SK-N-SH treated with all-trans-retinoic acid at 6 μM for 48 hours (cell line): ENCODE results near the gene UPP2.

Experiments
- ARNTL ChIP-seq: fragments of 450-650 bp; formaldehyde crosslinking; IDR thresholded peaks from 2 replicates; pipeline ENCODE4 v1.5.0; 2020; ENCODE audit warnings: low read depth, mild to moderate bottlenecking, moderate library complexity, borderline replicate concordance
- ISL1 ChIP-seq: fragments of 250-450 bp; sonication (Bioruptor Pico); IDR thresholded peaks from 2 replicates; pipeline ENCODE4 v2.1.2; 2022; ENCODE audit warnings: mild to moderate bottlenecking, moderate library complexity
- PPARA ChIP-seq: fragments of 250-450 bp; sonication (Bioruptor Pico); IDR thresholded peaks from 2 replicates; pipeline ENCODE4 v1.5.0; 2020; ENCODE audit warnings: mild to moderate bottlenecking, borderline replicate concordance
- RARB ChIP-seq: fragments of 250-450 bp; sonication (Bioruptor Pico); IDR thresholded peaks from 2 replicates; pipeline ENCODE4 v1.8.0; 2021; ENCODE audit warnings: mild to moderate bottlenecking, moderate library complexity
- SNAI2 ChIP-seq: fragments of 250-450 bp; sonication (Bioruptor Pico); IDR thresholded peaks from 2 replicates; pipeline ENCODE4 v1.5.0; 2020; ENCODE audit warnings: mild to moderate bottlenecking, moderate library complexity
- ZC3H10 ChIP-seq: fragments of 250-450 bp; sonication (Bioruptor Pico); IDR thresholded peaks from 2 replicates; pipeline ENCODE4 v1.5.1; 2021; ENCODE audit warnings: mild to moderate bottlenecking, moderate library complexity
- ZFP3 ChIP-seq: fragments of 250-450 bp; sonication (Bioruptor Pico); IDR thresholded peaks from 2 replicates; pipeline ENCODE4 v1.5.0; 2020; ENCODE audit warnings: mild to moderate bottlenecking, moderate library complexity
- ZFP30 ChIP-seq: fragments of 450-650 bp; formaldehyde crosslinking; IDR thresholded peaks from 2 replicates; pipeline ENCODE4 v1.5.0; 2022; ENCODE audit warnings: mild to moderate bottlenecking, moderate library complexity
- ZNF8 ChIP-seq: fragments of 450-650 bp; formaldehyde crosslinking; IDR thresholded peaks from 2 replicates; pipeline ENCODE4 v1.5.0; 2020; ENCODE audit warnings: mild to moderate bottlenecking, moderate library complexity
- TF ChIP-seq, protein P1 (sequence below): fragments of 250-450 bp; sonication (Bioruptor Pico); IDR thresholded peaks from 2 replicates; pipeline ENCODE4 v1.8.0; 2020; ENCODE audit warnings: mild to moderate bottlenecking, moderate library complexity, borderline replicate concordance
- TF ChIP-seq, protein P2 (sequence below): fragments of 250-450 bp; sonication (Bioruptor Pico); IDR thresholded peaks from 2 replicates; pipeline ENCODE4 v1.5.1; 2020; ENCODE audit warnings: low read depth, mild to moderate bottlenecking, moderate library complexity
- TF ChIP-seq, protein P3 (sequence below): fragments of 250-450 bp; sonication (Bioruptor Pico); IDR thresholded peaks from 2 replicates; pipeline ENCODE4 v1.5.1; 2021; ENCODE audit warnings: mild to moderate bottlenecking, moderate library complexity

DNA sequence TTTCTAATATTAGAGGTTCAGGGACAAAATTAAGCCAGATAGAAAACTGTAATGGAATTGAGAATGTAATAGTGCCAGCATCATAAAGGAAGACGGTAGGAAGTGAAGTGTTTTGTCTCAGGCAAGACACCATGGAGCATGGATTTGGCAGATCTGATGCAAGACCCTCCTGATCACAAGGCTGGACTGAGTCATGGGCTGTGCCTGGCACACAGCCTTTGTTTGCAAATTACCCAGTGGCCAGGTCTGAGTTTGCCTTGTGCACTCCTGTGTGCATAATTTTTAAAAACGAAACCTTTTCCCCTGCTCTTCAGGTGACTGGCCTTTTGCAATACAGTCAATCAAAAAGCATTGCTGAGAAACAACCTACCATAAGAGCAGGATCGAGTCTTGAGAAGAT is 2.0 kb upstream of the UPP2 start:
- TF ChIP-seq ISL1 (CRISPR knock-in tag) (no peak), ZFP30 (CRISPR knock-in tag) (no peak), ZFP3 (CRISPR knock-in tag) (no peak), ARNTL (CRISPR knock-in tag) (no peak), SNAI2 (CRISPR knock-in tag) (no peak), RARB (CRISPR knock-in tag) (no peak), ZNF8 (no peak), ZC3H10 (CRISPR knock-in tag) (no peak), PPARA (CRISPR knock-in tag) (no peak)
- TF ChIP-seq, protein P1, sequence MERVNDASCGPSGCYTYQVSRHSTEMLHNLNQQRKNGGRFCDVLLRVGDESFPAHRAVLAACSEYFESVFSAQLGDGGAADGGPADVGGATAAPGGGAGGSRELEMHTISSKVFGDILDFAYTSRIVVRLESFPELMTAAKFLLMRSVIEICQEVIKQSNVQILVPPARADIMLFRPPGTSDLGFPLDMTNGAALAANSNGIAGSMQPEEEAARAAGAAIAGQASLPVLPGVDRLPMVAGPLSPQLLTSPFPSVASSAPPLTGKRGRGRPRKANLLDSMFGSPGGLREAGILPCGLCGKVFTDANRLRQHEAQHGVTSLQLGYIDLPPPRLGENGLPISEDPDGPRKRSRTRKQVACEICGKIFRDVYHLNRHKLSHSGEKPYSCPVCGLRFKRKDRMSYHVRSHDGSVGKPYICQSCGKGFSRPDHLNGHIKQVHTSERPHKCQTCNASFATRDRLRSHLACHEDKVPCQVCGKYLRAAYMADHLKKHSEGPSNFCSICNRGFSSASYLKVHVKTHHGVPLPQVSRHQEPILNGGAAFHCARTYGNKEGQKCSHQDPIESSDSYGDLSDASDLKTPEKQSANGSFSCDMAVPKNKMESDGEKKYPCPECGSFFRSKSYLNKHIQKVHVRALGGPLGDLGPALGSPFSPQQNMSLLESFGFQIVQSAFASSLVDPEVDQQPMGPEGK (CRISPR knock-in tag) = no peak
- TF ChIP-seq, protein P2, sequence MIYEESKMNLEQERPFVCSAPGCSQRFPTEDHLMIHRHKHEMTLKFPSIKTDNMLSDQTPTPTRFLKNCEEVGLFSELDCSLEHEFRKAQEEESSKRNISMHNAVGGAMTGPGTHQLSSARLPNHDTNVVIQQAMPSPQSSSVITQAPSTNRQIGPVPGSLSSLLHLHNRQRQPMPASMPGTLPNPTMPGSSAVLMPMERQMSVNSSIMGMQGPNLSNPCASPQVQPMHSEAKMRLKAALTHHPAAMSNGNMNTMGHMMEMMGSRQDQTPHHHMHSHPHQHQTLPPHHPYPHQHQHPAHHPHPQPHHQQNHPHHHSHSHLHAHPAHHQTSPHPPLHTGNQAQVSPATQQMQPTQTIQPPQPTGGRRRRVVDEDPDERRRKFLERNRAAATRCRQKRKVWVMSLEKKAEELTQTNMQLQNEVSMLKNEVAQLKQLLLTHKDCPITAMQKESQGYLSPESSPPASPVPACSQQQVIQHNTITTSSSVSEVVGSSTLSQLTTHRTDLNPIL (CRISPR knock-in tag) = no peak
- TF ChIP-seq, protein P3, sequence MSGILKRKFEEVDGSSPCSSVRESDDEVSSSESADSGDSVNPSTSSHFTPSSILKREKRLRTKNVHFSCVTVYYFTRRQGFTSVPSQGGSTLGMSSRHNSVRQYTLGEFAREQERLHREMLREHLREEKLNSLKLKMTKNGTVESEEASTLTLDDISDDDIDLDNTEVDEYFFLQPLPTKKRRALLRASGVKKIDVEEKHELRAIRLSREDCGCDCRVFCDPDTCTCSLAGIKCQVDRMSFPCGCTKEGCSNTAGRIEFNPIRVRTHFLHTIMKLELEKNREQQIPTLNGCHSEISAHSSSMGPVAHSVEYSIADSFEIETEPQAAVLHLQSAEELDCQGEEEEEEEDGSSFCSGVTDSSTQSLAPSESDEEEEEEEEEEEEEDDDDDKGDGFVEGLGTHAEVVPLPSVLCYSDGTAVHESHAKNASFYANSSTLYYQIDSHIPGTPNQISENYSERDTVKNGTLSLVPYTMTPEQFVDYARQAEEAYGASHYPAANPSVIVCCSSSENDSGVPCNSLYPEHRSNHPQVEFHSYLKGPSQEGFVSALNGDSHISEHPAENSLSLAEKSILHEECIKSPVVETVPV = no peak
